Epithelial cell of proximal tubule (primary cell): ENCODE results near the gene PPP4R1. TPM values are rescaled to one million over a fixed set of nuclear protein-coding genes. Genes with fewer than 3 reads are reported as not detected.
A peak's percentile ranks its signal among the peaks of the same experiment; 100 is the strongest.

ENCODE experiments used
- DNase-seq: peaks from one replicate; pipeline ENCODE4 v3.0.0-alpha.2; 2011; ENCODE audit warnings: low read depth
- H3K4me3 ChIP-seq: 2 replicates; pipeline ENCODE4 v1.5.1; 2011; ENCODE audit warnings: low read depth, mild to moderate bottlenecking, low read length
- CTCF ChIP-seq: conservative IDR thresholded peaks from 2 replicates; pipeline ENCODE4 v1.5.1; 2012; ENCODE audit warnings: low read depth, mild to moderate bottlenecking, low read length
- total RNA-seq: library from RNA; depleted of rRNA; stranded (reverse); fragments of >200 nt; gene quantifications from 2 replicates; pipeline ENCODE4 v1.2.3, GENCODE V29; 2015

Gene PPP4R1
- total RNA-seq, 1 donor from 2014 or later: 82.0 TPM

- no peak overlapping the region for H3K4me3 ChIP-seq
- DNase-seq: no peak
- TF ChIP-seq CTCF: no peak
Observed at GRCh38 chr18:9557250-9557943, 57.0 kb downstream of the PPP4R1 start.

DNA sequence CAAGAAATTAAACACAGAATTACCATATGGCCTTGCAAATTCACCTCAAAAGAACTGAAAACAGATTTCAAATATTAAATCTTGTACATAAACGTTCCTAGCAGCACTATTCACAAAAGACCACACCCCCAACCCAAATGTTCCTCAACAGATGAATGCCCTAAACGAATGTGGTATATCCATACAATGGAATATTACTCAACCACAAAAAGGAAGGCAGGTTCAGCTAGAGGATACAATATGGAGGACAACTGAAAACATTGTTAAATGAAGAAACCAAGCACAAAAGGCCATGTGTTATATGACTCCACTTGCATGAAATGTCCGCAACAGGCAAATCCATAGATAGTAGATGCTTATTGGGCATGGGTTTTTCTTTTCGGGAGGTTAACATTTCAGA lies 61.7 kb downstream of the PPP4R1 start:
- no peak for TF ChIP-seq CTCF

GRCh38 chr18:9552191-9552590 lies 62.2 kb downstream of the PPP4R1 start:
- no peak overlapping the region for H3K4me3 ChIP-seq
- TF ChIP-seq CTCF: no peak
- no peak for DNase-seq

More for the DNA sequence above, 61.7 kb downstream of the PPP4R1 start:
- DNase-seq: no peak
- H3K4me3 ChIP-seq: no peak overlapping the region

- TF ChIP-seq CTCF: no peak
- DNase-seq: no peak
- H3K4me3 ChIP-seq: no peak overlapping the region
Observed at GRCh38 chr18:9550429-9550828, 63.9 kb downstream of the PPP4R1 start.

- H3K4me3 ChIP-seq: no peak overlapping the region
- TF ChIP-seq CTCF: peak; percentile 33
- no peak for DNase-seq
Observed at GRCh38 chr18:9549405-9549804, 65.0 kb downstream of the PPP4R1 start.

DNA sequence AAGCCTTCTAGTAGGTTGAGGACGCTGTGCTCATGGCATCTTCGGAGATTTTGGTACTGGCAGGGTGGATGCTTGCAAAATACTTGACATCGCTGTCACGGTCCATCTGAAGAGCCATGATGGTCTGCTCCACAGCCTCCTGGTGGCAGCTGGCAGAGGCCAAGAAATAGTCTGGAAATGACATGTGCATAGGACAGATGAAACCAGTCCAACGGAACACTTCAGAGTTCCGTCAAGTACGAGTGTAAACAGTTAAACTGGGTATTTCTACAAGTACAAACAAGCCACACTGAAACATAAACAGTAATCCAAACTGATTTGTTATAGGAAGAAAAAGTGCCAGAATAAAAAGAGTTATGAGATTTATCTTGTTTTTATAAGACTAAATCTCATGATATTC lies 66.6 kb downstream of the PPP4R1 start:
- no peak for DNase-seq
- no peak for TF ChIP-seq CTCF
- no peak overlapping the region for H3K4me3 ChIP-seq

DNA sequence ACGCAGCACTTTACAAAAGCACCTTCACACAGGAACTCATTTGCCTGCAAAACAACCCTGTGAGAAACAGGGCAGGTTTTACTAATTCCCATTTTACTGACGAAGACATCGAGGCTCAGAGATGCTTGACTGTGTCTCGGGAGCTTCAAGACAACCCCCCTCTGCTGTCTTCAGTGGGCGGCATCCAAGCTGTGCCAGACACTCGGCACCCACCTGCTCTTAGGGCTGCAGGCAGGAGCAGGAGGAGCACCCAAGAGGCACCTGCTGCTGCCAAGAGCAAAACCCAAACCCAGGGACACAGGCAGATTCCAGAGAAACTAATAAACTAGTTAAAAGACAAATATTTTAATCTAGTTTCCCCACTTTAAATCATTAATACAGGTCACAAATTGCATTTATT lies 67.9 kb downstream of the PPP4R1 start:
- TF ChIP-seq CTCF: no peak
- no peak for DNase-seq
- H3K4me3 ChIP-seq: no peak overlapping the region
